Activated naive CD4-positive, alpha-beta T cell treated with anti-CD3 and anti-CD28 coated beads, Interleukin-2, amount 50 U/mL, for 16 hours (primary cell): ENCODE data around the gene RHOA.

Experiments
- DNase-seq: peaks from one replicate; pipeline ENCODE4 v3.0.0-alpha.2; 2020

RHOA gene

GRCh38 chr3:49411968-49412631 is at the start of gene RHOA, which contains the start of gene TCTA:
Gene RHOA, minus strand, starts transcription at chr3:49411976. Its CDS starts 36,387 bp downstream, at chr3:49375589.
Gene TCTA, plus strand, starts transcription at chr3:49412423. Its CDS starts 4 bp downstream, at chr3:49412427.
- DNase-seq: peak; percentile 98

GRCh38 chr3:49460956-49461355 is 49.2 kb upstream of the RHOA start:
- DNase-seq: no peak

DNA sequence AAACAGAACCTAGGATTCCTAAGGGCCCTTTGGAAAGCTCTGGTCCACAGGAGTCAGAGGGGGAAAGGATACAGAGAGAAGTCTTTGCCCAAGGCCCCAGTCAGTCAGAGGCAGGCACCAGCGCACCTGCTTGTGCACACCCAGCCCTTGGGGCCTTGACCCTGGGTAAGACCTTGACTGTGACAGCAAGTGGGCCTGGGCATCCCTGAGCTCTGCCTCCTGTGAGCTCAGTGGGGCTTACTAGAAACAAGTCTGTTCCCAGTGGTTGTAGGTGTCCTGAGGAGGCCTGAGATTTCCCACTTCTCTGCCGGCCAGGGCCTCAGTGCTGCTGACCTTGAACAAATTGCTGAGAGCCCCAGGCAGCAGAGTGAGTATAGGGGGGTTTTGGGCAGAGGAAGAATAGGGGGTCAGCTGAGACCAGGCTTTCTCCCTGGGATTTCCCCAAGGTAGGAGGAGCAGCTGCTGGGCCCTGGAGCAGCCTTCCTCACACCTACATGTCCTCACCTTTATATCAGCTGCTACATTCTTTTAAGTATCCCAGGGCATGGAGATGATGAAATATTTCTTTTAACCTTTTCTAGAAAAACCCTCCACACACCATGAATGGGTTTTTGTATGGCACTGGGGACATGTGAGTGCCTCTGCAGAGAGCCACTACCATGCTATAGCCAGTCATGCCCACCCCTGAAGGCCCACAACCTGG is 48.6 kb upstream of the RHOA start:
- no peak for DNase-seq

GRCh38 chr3:49456466-49456865 is 44.7 kb upstream of the RHOA start:
- no peak for DNase-seq

DNA sequence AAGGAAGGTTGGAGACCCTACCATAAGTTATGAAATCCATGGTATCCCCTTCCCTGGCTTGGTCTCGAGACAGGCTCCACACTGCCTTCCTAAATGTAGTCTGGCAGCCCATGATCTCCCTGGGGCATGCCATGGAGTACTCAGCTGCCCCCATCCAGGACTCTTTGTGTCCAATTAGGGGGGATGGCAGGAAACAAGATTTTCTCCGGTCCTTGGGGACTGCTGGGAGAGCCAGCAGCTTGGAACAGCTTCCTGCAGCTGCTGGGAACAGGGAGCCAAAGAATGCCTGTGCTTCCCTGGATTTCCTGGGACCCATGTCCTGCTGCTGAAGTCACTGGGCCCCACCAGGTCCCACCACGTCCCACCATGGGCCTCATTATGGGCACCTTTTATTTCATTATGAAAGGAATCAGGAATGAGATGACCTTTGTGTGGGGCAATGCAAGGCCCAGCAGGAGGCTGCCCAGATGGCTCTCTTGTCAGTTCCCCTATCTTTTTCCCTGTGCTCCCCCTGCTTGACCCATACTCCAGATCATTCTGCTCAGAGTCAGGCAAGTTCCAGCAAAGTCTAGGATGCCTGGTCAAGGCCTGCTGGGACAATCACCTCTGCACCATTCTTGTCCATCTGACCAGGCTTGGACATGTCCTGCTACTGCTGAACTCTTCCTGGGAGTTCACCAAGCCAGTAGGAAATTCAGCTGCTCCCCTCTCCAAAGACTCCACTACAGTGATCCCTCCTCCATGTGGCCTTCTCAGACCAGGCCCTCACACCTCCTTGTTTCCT is 43.3 kb upstream of the RHOA start:
- no peak for DNase-seq

- DNase-seq: no peak
Measured at GRCh38 chr3:49454458-49454857, 42.7 kb upstream of the RHOA start.

DNA sequence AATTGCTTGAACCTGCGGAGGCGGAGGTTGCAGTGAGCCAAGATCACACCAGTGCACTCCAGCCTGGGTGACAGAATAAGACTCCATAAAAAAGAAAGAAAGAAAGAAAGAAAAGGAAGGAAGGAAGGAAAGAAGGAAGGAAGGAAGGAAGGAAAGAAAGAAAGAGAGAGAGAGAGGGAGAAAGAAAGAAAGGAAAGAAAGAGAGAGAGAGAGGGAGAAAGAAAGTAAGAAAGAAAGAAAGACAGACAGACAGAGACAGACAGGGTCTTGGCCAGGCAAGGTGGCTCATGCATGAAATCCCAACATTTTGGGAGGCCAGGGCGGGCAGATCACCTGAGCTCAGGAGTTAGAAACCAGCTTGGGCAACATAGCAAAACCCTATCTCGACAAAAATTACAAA is 41.8 kb upstream of the RHOA start:
- DNase-seq: no peak

GRCh38 chr3:49445391-49445790 is 33.6 kb upstream of the RHOA start:
- DNase-seq: no peak

- no peak for DNase-seq
Measured at GRCh38 chr3:49434731-49435130, 23.0 kb upstream of the RHOA start.

- no peak for DNase-seq
Measured at GRCh38 chr3:49428752-49429080, 16.9 kb upstream of the RHOA start.

DNA sequence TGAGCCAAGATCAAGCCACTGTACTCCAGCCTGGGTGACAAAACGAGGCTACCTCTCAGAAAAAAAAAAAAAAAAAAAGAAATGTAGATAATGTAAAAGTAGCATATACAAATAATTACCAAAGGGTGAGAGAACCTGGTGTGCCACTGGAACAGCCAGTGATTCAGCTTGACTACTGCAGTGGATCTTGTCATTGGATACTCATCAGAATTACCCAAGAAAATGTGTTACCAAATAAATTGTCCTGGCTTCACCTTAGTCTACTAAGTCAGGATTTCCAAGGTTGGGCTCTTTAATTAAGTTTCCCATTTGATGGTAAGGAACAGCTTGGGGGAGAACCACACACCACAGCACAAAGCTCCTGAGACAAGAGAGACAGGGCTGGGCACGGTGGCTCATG is 15.8 kb upstream of the RHOA start:
- no peak for DNase-seq

DNA sequence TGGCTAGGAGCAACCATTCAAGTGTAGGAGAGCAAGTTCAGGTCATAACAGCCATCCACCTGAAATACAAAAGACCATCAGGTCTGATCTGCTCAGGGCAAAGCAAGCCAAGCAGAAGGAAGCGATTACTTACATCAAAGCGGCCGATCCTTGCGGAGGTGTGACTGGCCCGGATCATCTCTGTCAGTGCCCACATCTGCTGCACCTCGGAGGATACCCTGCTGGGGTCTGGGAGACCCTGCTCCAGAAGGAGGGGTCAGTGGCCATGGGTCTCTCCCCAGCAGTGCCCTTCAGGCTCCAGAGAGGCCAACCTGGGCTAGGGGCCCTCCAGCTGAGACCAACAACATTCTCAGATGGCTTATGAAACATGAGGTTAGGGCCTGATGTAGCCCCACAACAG is 13.0 kb upstream of the RHOA start:
- no peak for DNase-seq

DNA sequence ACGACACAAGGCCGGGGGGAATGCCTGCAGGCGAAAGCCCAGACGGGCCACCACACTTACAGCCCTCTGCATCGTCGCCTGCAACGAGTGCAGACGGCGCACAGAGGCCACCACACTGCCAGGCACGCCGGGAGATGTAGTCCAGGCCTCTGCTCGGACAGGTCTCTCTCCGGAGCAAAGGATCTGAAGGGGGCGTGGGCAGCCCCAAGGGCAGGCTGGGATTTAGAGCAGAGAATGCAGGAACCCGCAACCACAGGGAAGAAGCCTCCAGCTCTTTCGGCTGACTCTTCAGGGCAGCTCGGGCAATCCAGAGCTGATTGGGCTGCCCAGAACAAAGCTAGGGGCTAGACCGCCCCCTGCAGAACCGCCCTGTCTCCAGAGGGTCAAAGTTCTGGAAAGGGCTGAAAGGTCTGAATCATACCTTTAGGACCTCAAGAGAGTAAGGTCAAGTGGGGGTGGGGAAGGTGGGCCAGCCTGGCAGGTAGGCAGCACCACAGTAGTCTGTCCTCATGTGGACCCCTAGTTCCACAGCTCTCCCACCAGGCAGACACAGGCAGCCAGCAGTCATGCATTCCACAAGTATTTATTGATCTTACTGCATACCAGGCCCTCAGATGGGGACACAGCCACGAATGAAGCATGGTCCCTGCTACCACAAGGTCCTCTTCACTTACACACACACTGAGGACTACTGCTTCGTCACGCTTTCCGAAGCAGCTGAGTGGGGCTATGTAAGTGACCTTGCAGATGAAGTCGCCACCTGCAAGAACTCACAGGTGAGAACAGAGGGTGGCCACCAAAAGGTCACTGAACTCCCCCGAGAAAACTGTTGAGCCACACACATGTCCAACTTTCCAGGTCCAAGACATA is 10.8 kb upstream of the RHOA start, which contains the start of gene AMT:
TSS of gene AMT (minus strand) at position 95 of the 870 bp plus-strand sequence. CDS start at position 72, 23 bp downstream.
- DNase-seq: no peak

DNA sequence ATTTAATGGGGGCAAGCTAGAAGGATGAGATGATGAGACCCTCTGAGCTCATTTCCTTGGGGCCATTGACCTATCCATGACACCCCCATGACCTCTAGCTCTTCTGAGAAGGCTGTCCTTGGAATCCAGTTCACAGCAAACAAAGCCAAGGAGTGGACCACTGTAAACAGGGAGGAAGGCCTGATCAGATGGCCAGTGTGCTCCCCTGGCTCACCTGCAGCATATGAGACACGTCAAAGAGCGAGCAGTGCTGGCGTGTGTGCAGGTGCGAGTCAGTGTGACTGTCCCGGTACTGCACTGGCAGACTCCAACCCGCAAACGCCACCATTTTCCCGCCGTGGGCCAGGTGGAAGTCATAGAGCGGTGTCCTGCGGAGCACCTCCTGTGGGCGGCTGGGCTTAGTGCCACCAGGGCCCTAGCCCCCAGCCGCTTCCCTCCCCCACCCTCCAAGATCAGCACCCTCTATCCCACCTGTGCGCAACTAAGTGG is 10.2 kb upstream of the RHOA start:
- DNase-seq: no peak

- no peak for DNase-seq
Measured at GRCh38 chr3:49417516-49418120, 5.8 kb upstream of the RHOA start.

DNA sequence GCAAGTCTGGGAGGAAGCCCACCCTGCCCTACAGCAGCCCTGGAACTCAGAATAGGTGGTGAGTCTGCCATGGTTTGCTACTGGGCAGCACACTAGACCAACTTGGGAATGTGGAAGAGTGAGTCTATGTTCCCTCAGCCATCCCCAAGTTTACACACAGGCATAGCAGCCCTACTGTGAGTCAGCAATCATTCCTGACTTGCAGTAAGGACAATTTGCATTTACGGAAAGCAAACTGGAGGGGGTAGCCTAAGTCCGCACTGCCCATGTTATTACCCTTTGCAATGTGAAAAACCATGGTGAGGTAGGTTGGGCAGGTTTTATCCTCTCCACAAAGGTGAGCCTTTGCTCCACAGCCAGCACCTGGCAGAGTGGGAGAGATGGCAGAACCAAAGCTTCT is 5.1 kb upstream of the RHOA start:
- no peak for DNase-seq

- DNase-seq: peak; percentile 66
Measured at GRCh38 chr3:49415931-49416601, 4.3 kb upstream of the RHOA start.

DNA sequence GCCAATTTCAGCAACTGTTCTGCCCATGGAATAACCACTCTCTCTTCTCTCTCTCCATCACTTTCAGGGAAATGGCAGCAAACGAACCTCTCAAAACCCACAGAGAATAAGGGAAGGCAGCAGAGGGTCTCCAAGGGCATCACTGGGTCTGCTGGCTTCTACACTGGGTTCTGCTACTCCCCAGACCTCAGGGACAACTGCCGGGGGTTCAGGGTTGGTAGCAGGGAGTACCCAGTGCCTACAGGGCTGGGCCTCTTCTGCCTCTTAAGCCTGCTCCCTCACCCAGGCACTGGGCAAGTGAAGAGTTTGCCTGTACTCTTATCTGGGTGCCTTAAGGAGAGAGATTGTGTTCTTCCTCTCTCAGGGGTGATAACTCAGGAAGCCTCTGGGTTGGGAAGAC is 3.0 kb upstream of the RHOA start:
- DNase-seq: no peak

DNA sequence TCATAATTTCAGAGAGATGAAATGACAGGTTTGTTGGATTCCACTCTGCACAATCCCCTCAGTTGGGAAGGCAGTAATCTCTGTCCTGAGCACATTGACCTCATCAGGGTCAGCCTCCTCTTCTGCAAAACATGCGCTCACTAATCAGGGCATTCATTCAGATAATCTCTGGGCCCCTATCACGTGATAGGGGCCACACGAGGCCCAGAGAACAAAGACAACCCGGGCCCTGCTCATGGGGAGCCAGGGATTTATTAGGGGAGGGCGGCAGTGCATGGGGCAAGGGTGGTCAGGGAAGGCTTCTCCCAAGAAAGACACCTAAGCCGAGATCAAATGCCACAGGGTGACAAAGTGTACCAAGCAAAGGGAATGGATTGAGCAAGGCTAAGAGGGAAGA is 1.6 kb upstream of the RHOA start:
- DNase-seq: no peak

GRCh38 chr3:49412632-49413337 is 1.0 kb upstream of the RHOA start:
- DNase-seq: no peak

DNA sequence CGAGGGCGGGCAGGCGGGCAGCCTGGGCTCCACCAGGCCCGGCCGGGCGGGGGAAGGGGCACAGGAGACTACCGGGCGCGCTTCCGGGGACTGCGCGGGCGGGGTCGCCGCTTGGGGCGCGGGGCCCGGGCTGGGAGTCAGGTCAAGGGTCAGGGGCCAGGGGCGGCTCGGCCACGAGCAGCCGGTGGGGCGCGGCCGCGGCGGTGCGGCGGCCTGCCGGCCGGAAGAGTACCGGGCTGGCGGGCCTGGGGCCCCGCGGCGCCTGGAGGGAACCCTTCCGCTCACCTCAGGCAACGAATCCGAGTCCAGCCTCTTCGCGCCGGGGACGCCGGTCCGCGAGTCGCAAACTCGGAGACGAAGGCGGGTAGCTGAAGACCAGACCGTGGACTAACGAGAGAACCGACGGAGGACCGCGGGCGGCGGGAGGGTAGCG is 225 bp downstream of the RHOA start:
- peak; percentile 54 for DNase-seq
